IMR-90 (cell line): ENCODE results near the gene SERPINC1. TPM values are rescaled to one million over a fixed set of nuclear protein-coding genes. Genes with fewer than 3 reads are reported as not detected.

Source experiments
- ATAC-seq: fragments of 200-7000 bp; cut with Tn5 transposase; 2 replicates; pipeline ENCODE4 v1.9.1; 2020; ENCODE audit warnings: low read depth, mild to moderate bottlenecking, moderate library complexity
- BruUV-seq: library from RNA; stranded (reverse); fragments of 400-500 nt; replicated peaks from 2 replicates; lab custom pipeline; 2021; lab: Mats Ljungman, UMichigan
- CTCF ChIA-PET: fragments of 300-600 bp; formaldehyde crosslinking; extraction: SDS; loops from one replicate; lab custom pipeline; 2021; ENCODE audit warnings: antibody characterized with exemption; lab: Yijun Ruan, JAX
- POLR2A ChIA-PET: fragments of 300-600 bp; sonication (Branson Sonifier 250); formaldehyde crosslinking; loops from one replicate; lab custom pipeline; 2022; ENCODE audit warnings: antibody characterized with exemption; ENCODE audit not compliant: unreplicated experiment; lab: Charles Lee
- DNase-seq: peaks from one replicate; pipeline ENCODE4 v3.0.0; 2013
- H2AFZ ChIP-seq: replicated peaks from 2 replicates; pipeline ENCODE3; 2013; ENCODE audit warnings: low read length, mild to moderate bottlenecking; ENCODE audit not compliant: poor library complexity
- H2AK5ac ChIP-seq: 2 replicates; pipeline ENCODE4 v1.6.1; 2013; ENCODE audit warnings: low read depth, low read length, inconsistent platforms
- H2AK9ac ChIP-seq: replicated peaks from 2 replicates; pipeline ENCODE3; 2013; ENCODE audit warnings: mild to moderate bottlenecking, low read depth, low read length, moderate library complexity; ENCODE audit not compliant: poor library complexity
- H2BK120ac ChIP-seq: 2 replicates; pipeline ENCODE4 v1.6.1; 2013; ENCODE audit warnings: low read depth, low read length, inconsistent platforms
- H2BK15ac ChIP-seq: 3 replicates; pipeline ENCODE4 v1.6.1; 2013; ENCODE audit warnings: low read depth, low read length, inconsistent platforms
- H2BK20ac ChIP-seq: 2 replicates; pipeline ENCODE4 v1.6.1; 2013; ENCODE audit warnings: low read depth, mild to moderate bottlenecking, inconsistent platforms, low read length, moderate library complexity
- H2BK5ac ChIP-seq: 2 replicates; pipeline ENCODE4 v1.6.1; 2013; ENCODE audit warnings: mild to moderate bottlenecking, low read depth, low read length, inconsistent platforms; ENCODE audit not compliant: poor library complexity, severe bottlenecking
- H3K14ac ChIP-seq: replicated peaks from 2 replicates; pipeline ENCODE4 v1.6.1; 2013; ENCODE audit warnings: low read depth, low read length, inconsistent platforms
- H3K18ac ChIP-seq: 2 replicates; pipeline ENCODE4 v1.6.1; 2013; ENCODE audit warnings: low read depth, low read length, control low read depth
- H3K23ac ChIP-seq: 2 replicates; pipeline ENCODE4 v1.6.1; 2013; ENCODE audit warnings: low read depth, low read length, inconsistent platforms
- H3K27ac ChIP-seq: 2 replicates; pipeline ENCODE4 v1.5.1; 2013; ENCODE audit warnings: mild to moderate bottlenecking, control low read depth, low read length; ENCODE audit not compliant: insufficient read depth
- H3K27me3 ChIP-seq: 2 replicates; pipeline ENCODE4 v1.6.1; 2013; ENCODE audit warnings: low read length; ENCODE audit not compliant: control insufficient read depth, insufficient read depth
- H3K36me3 ChIP-seq: 2 replicates; pipeline ENCODE4 v1.6.1; 2013; ENCODE audit warnings: low read length, mixed read lengths; ENCODE audit not compliant: control insufficient read depth, insufficient read depth
- H3K4ac ChIP-seq: 2 replicates; pipeline ENCODE4 v1.6.1; 2013; ENCODE audit warnings: low read depth, low read length, inconsistent platforms
- H3K4me1 ChIP-seq: 2 replicates; pipeline ENCODE4 v1.6.1; 2013; ENCODE audit warnings: low read length, mixed read lengths; ENCODE audit not compliant: control insufficient read depth, insufficient read depth
- H3K4me2 ChIP-seq: 2 replicates; pipeline ENCODE4 v1.6.1; 2013; ENCODE audit warnings: low read depth, mild to moderate bottlenecking, control low read depth, low read length, moderate library complexity
- H3K4me3 ChIP-seq: 2 replicates; pipeline ENCODE4 v1.5.1; 2013; ENCODE audit warnings: low read depth, mild to moderate bottlenecking, control low read depth, low read length, moderate library complexity; ENCODE audit not compliant: insufficient read depth
- H3K56ac ChIP-seq: 2 replicates; pipeline ENCODE4 v1.6.1; 2013; ENCODE audit warnings: low read length, inconsistent platforms; ENCODE audit not compliant: insufficient read depth; ENCODE audit errors: extremely low read depth
- H3K79me1 ChIP-seq, 2 experiments: 2 replicates each; pipeline ENCODE4 v1.6.1; 2013; ENCODE audit warnings: low read length in 2 of 2, inconsistent platforms in 1 of 2, low read depth in 1 of 2
- H3K9ac ChIP-seq: 2 replicates; pipeline ENCODE4 v1.6.1; 2013; ENCODE audit warnings: low read depth, low read length, control low read depth
- H3K9me1 ChIP-seq: 2 replicates; pipeline ENCODE4 v1.6.1; 2013; ENCODE audit warnings: low read length, inconsistent platforms; ENCODE audit not compliant: insufficient read depth
- H3K9me3 ChIP-seq: 2 replicates; pipeline ENCODE4 v1.6.1; 2013; ENCODE audit warnings: low read length; ENCODE audit not compliant: control insufficient read depth, insufficient read depth
- H4K20me1 ChIP-seq: 2 replicates; pipeline ENCODE4 v1.6.1; 2013; ENCODE audit warnings: low read length, inconsistent platforms; ENCODE audit not compliant: insufficient read depth
- H4K5ac ChIP-seq: 2 replicates; pipeline ENCODE4 v1.6.1; 2013; ENCODE audit warnings: mild to moderate bottlenecking, low read depth, low read length, control low read depth
- H4K8ac ChIP-seq, 2 experiments: 2 replicates each; pipeline ENCODE4 v1.6.1; 2013; ENCODE audit warnings: low read depth in 2 of 2, low read length in 2 of 2, control low read depth in 1 of 2, inconsistent platforms in 1 of 2
- H4K91ac ChIP-seq: 2 replicates; pipeline ENCODE4 v1.6.1; 2013; ENCODE audit warnings: low read depth, low read length, inconsistent platforms; ENCODE audit not compliant: insufficient read depth
- BHLHE40 ChIP-seq: fragments of 150-350 bp; IDR thresholded peaks from 2 replicates; pipeline ENCODE4 v1.6.1; 2016; ENCODE audit warnings: mild to moderate bottlenecking, low read depth, low read length
- FOS ChIP-seq: fragments of 150-350 bp; IDR thresholded peaks from 2 replicates; pipeline ENCODE4 v1.6.1; 2016; ENCODE audit warnings: low read depth, low read length
- MAFK ChIP-seq: IDR thresholded peaks from 2 replicates; pipeline ENCODE4 v1.6.1; 2012; ENCODE audit warnings: low read depth, low read length, improper control_type of control experiment
- MAZ ChIP-seq: IDR thresholded peaks from 2 replicates; pipeline ENCODE4 v1.6.1; 2012; ENCODE audit warnings: low read depth, mild to moderate bottlenecking, low read length, improper control_type of control experiment, moderate library complexity, borderline replicate concordance
- MXI1 ChIP-seq: IDR thresholded peaks from 2 replicates; pipeline ENCODE4 v1.6.1; 2012; ENCODE audit warnings: low read depth, mild to moderate bottlenecking, low read length, moderate library complexity, borderline replicate concordance
- NFE2L2 ChIP-seq: fragments of 150-350 bp; IDR thresholded peaks from 2 replicates; pipeline ENCODE4 v1.6.1; 2016; ENCODE audit warnings: low read depth, mild to moderate bottlenecking, low read length
- POLR2A ChIP-seq: IDR thresholded peaks from 2 replicates; pipeline ENCODE4 v1.6.1; 2012; ENCODE audit warnings: mild to moderate bottlenecking, low read depth, low read length
- RFX5 ChIP-seq: IDR thresholded peaks from 2 replicates; pipeline ENCODE4 v1.8.0; 2012; ENCODE audit warnings: low read depth, mild to moderate bottlenecking, low read length, moderate library complexity
- WGBS, 2 experiments: methylation state at CpG; one replicate each; pipeline versions ENCODE4 v1.1.5 to v1.1.7; 2013; ENCODE audit warnings: missing lambda C conversion rate in 2 of 2; ENCODE audit not compliant: insufficient read length in 1 of 2; ENCODE audit errors: extremely low coverage in 2 of 2; 5-methylcytosine and 5-hydroxymethylcytosine counted together
- dilution Hi-C: fragments of 300-500 bp; cut with HindIII; formaldehyde crosslinking; loops from one replicate; pipeline ENCODE4 v1.14.3; 2018; ENCODE audit warnings: low sequenced_read_pairs; ENCODE audit not compliant: unreplicated experiment
- in situ Hi-C: fragments of 300-500 bp; cut with MboI; formaldehyde crosslinking; loops from 3 replicates; pipeline ENCODE4 v1.14.3; 2019; ENCODE audit warnings: low sequenced_read_pairs, inconsistent platforms, mixed read lengths
- intact Hi-C: fragments of 100-400 bp; cut with micrococcal nuclease; formaldehyde crosslinking; loops from 2 replicates; pipeline ENCODE4 v1.10.0; 2022
- polyA plus RNA-seq, 3 experiments: library from polyadenylated mRNA; depleted of rRNA; stranded (reverse); fragments of >200 nt; gene quantifications; 2 replicates each; pipeline ENCODE4 v1.2.3, GENCODE V29; 2012; ENCODE audit warnings: low replicate concordance in 1 of 3
- total RNA-seq: library from RNA; depleted of rRNA; stranded (reverse); fragments of >200 nt; gene quantifications from 2 replicates; pipeline ENCODE4 v1.2.3, GENCODE V29; 2012
- TF ChIP-seq, protein P1 (sequence below): fragments of 150-350 bp; IDR thresholded peaks from 2 replicates; pipeline ENCODE4 v1.6.1; 2016; ENCODE audit warnings: low read depth, mild to moderate bottlenecking, low read length, moderate library complexity, borderline replicate concordance
- TF ChIP-seq, protein P2 (sequence below): fragments of 150-350 bp; IDR thresholded peaks from 2 replicates; pipeline ENCODE4 v1.6.1; 2017; ENCODE audit warnings: mild to moderate bottlenecking, antibody characterized with exemption, low read length, low read depth

The SERPINC1 gene
- total and polyA plus RNA-seq, 2 of the 4 experiments (the other 2 are of a cell fraction), result not detected

DNA sequence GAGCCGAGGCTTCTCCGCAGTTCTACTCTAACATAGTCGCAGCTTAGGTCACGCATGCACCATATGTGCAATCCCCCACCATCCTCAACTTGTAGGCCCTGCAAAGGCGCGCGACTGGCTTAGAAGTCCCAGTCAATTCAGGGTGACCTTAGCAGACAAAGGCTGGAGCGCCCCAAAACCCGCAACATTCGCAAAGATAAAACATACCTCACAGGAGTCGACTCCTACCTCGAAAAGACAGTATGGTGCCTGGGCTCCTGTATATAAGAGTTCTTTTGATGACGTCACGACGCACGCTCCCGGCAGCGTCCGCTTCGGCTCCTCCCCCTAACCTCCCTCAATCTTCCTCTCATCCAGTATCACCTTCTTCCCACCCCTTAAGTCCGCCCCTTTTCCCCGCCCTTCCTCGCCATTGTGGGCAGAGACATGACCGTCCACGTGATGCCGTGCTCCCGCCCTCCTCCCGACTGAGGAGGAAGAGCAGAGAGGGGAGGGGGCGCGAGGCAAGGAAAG, 49.3 kb downstream of the SERPINC1 start, which contains the start of gene GAS5:
Gene GAS5, minus strand, starts transcription at position 237 of the 513 bp plus-strand sequence.
- no peaks in the 10 kb centered on the region for H3K9me3 ChIP-seq
- H2AFZ ChIP-seq, result peak within 1 kb of the TSS; percentile 96
- H4K20me1 ChIP-seq, result peaks cover 50% of the 10 kb centered on the region
- no peaks in the 10 kb centered on the region for H3K27me3 ChIP-seq
- DNase-seq, result peak; percentile 100
- TF ChIP-seq BHLHE40 (0 out of 2 replicates have a peak, but pooled peaks have one; percentile 37), POLR2A (peak; percentile 100), MXI1 (peak; percentile 31; the same call in 1 of the 2 replicates), MAFK (no peak), NFE2L2 (peak; percentile 43; the same call in 1 of the 2 replicates), MAZ (peak; percentile 96; the same call in 1 of the 2 replicates), RFX5 (no peak), FOS (no peak)
- TF ChIP-seq, protein P1, sequence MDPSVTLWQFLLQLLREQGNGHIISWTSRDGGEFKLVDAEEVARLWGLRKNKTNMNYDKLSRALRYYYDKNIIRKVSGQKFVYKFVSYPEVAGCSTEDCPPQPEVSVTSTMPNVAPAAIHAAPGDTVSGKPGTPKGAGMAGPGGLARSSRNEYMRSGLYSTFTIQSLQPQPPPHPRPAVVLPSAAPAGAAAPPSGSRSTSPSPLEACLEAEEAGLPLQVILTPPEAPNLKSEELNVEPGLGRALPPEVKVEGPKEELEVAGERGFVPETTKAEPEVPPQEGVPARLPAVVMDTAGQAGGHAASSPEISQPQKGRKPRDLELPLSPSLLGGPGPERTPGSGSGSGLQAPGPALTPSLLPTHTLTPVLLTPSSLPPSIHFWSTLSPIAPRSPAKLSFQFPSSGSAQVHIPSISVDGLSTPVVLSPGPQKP, result no peak
- TF ChIP-seq, protein P2, sequence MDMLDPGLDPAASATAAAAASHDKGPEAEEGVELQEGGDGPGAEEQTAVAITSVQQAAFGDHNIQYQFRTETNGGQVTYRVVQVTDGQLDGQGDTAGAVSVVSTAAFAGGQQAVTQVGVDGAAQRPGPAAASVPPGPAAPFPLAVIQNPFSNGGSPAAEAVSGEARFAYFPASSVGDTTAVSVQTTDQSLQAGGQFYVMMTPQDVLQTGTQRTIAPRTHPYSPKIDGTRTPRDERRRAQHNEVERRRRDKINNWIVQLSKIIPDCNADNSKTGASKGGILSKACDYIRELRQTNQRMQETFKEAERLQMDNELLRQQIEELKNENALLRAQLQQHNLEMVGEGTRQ, result peak; percentile 95
- H3K4me3 ChIP-seq, result peak within 1 kb of the TSS; percentile 70
- H4K5ac ChIP-seq, result peak within 1 kb of the TSS; percentile 58
- BruUV-seq, result no TSS peak
- H2BK20ac ChIP-seq, result no peak within 1 kb of the TSS
- peak; percentile 92 for ATAC-seq
- H3K56ac ChIP-seq, result peak within 1 kb of the TSS; percentile 78
- ChIA-PET POLR2A (interaction anchor here (0.5 to 0.7 kb wide), 9 partner anchors 10 to 1683 kb away, joined by 3 to 15 read pairs (median 4); no protein-coding TSS in a partner anchor), CTCF (no interaction called here)
- H3K4ac ChIP-seq, result peak within 1 kb of the TSS; percentile 97
- H3K14ac ChIP-seq, result peak within 1 kb of the TSS; percentile 99
- in situ Hi-C loops, result no loop called here
- peak within 1 kb of the TSS; percentile 79 to 85 for H4K8ac ChIP-seq
- peak within 1 kb of the TSS; percentile 86 for H3K4me2 ChIP-seq
- H2BK5ac ChIP-seq, result peak within 1 kb of the TSS; percentile 76
- H2BK15ac ChIP-seq, result no peak within 1 kb of the TSS
- H3K9me1 ChIP-seq, result no peaks in the 10 kb centered on the region
- intact Hi-C loops, result loop anchor here (1.0 to 5.0 kb wide), 3 partner anchors 291 to 1121 kb away; partner anchors contain the start of gene RABGAP1L
- H4K91ac ChIP-seq, result peak within 1 kb of the TSS; percentile 80
- H3K18ac ChIP-seq, result peak within 1 kb of the TSS; percentile 28
- dilution Hi-C loops, result no loop called here
- H3K9ac ChIP-seq, result peak within 1 kb of the TSS; percentile 88
- H2BK120ac ChIP-seq, result peak within 1 kb of the TSS; percentile 74
- H3K23ac ChIP-seq, result peak within 1 kb of the TSS; percentile 96
- H3K36me3 ChIP-seq, result peaks cover 44% of the 10 kb centered on the region
- peak within 1 kb of the TSS; percentile 95 for H2AK9ac ChIP-seq
- H3K79me1 ChIP-seq, result peaks cover 9 to 57% of the 10 kb centered on the region in 2 experiments; a peak in 3 of 4 replicates
- peak within 1 kb of the TSS; percentile 94 for H2AK5ac ChIP-seq
- no peaks in the 10 kb centered on the region; the same call in 1 of the 2 replicates for H3K4me1 ChIP-seq
- peak within 1 kb of the TSS; percentile 80 for H3K27ac ChIP-seq
- WGBS, 2 experiments, result 0% methylated on average over 4 of the region's 30 CpGs; no CpG with 5 or more reads in 1 of the 2 experiments
